ENCODE data around the gene PNPLA6. TPM values are rescaled to one million over a fixed set of nuclear protein-coding genes. Genes with fewer than 3 reads are reported as not detected.

PNPLA6 gene
- polyA plus RNA-seq, 1 of the 3 experiments (the other 2 are of a cell fraction): 90.5 TPM

DNA sequence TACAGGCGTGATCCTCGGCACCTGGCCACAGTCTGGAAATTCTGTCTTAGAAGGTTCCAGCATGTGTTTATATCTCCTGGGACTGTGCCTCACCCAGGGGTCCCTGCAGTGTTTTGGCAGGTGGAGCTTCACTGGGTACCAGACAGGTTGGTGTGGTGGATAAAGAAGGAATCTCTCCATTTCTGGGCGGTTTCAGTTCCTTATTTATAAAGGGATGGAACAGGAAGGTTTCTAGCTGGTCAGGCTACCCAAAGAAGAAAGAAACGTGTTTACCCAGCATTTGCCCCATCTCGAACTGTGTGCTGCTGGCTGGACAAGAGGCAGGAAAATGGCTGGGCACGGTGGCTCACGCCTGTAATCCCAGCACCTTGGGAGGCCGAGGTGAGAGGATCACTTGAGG lies 9.8 kb downstream of the PNPLA6 start:
- Histone ChIP-seq H3K79me2 (ENCODE audit: insufficient read depth) (no peaks in the 10 kb centered on the region), H4K20me1 (ENCODE audit: insufficient read depth) (no peaks in the 10 kb centered on the region), H3K9me3 (no peaks in the 10 kb centered on the region), H3K4me2 (no peak overlapping the region), H3K4me3 (ENCODE audit: low read depth in 2 of 2, low read length in 1 of 2) (no peak overlapping the region), H3K27ac (ENCODE audit: low read depth in 2 of 2, low read length in 1 of 2) (no peak overlapping the region), H3K4me1 (ENCODE audit: control insufficient read depth in 1 of 2, insufficient read depth in 2 of 2, low read depth in 1 of 2, low read length in 1 of 2) (no peaks in the 10 kb centered on the region), H2AFZ (ENCODE audit: low read depth) (no peak overlapping the region), H3K9ac (no peak overlapping the region), H3K27me3 (ENCODE audit: insufficient read depth) (no peaks in the 10 kb centered on the region), H3F3A (replicated peaks; ENCODE audit: insufficient read depth) (no peaks in the 10 kb centered on the region), H3K9me2 (no peaks in the 10 kb centered on the region), H3K36me3 (replicated peaks in 1 of 2; ENCODE audit: control insufficient read depth in 1 of 2, insufficient read depth in 2 of 2, low read length in 1 of 2) (peaks cover 5 to 26% of the 10 kb centered on the region in 2 experiments)
- no peak for TF ChIP-seq GATA2 (CRISPR knock-in tag; IDR thresholded peaks at IDR 0.05)
- no peak for TF ChIP-seq GABPA (IDR thresholded peaks at IDR 0.05; ENCODE audit: low read depth)
- TF ChIP-seq, protein P1, sequence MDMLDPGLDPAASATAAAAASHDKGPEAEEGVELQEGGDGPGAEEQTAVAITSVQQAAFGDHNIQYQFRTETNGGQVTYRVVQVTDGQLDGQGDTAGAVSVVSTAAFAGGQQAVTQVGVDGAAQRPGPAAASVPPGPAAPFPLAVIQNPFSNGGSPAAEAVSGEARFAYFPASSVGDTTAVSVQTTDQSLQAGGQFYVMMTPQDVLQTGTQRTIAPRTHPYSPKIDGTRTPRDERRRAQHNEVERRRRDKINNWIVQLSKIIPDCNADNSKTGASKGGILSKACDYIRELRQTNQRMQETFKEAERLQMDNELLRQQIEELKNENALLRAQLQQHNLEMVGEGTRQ (IDR thresholded peaks at IDR 0.05; ENCODE audit: borderline replicate concordance, low read depth, low read length): no peak
- TF ChIP-seq ZBTB33 (IDR thresholded peaks at IDR 0.05; ENCODE audit: borderline replicate concordance, low read depth): no peak
- TF ChIP-seq, protein P2, sequence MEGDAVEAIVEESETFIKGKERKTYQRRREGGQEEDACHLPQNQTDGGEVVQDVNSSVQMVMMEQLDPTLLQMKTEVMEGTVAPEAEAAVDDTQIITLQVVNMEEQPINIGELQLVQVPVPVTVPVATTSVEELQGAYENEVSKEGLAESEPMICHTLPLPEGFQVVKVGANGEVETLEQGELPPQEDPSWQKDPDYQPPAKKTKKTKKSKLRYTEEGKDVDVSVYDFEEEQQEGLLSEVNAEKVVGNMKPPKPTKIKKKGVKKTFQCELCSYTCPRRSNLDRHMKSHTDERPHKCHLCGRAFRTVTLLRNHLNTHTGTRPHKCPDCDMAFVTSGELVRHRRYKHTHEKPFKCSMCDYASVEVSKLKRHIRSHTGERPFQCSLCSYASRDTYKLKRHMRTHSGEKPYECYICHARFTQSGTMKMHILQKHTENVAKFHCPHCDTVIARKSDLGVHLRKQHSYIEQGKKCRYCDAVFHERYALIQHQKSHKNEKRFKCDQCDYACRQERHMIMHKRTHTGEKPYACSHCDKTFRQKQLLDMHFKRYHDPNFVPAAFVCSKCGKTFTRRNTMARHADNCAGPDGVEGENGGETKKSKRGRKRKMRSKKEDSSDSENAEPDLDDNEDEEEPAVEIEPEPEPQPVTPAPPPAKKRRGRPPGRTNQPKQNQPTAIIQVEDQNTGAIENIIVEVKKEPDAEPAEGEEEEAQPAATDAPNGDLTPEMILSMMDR (IDR thresholded peaks at IDR 0.05): no peak
- no peak for TF ChIP-seq MEF2A (IDR thresholded peaks at IDR 0.05; ENCODE audit: borderline replicate concordance, low read depth)
- TF ChIP-seq IRF3 (IDR thresholded peaks at IDR 0.05; ENCODE audit: low read depth, low read length): no peak
- no peak for TF ChIP-seq PBX3 (IDR thresholded peaks at IDR 0.05)
- TF ChIP-seq TAF1 (IDR thresholded peaks at IDR 0.05; ENCODE audit: borderline replicate concordance, low read depth, low read length): no peak
- TF ChIP-seq TCF12 (IDR thresholded peaks at IDR 0.05): no peak
- TF ChIP-seq NRF1 (IDR thresholded peaks at IDR 0.05; ENCODE audit: low read depth, low read length): no peak
- no peak for TF ChIP-seq YY1 (IDR thresholded peaks at IDR 0.05; ENCODE audit: low read depth)
- TF ChIP-seq FOXM1 (IDR thresholded peaks at IDR 0.05; ENCODE audit: low read depth): no peak
- TF ChIP-seq SIN3A (IDR thresholded peaks at IDR 0.05; ENCODE audit: borderline replicate concordance, low read depth, low read length): no peak
- TF ChIP-seq NFIC (IDR thresholded peaks at IDR 0.05; ENCODE audit: borderline replicate concordance): no peak
- ChIA-PET CTCF (interaction anchor here (1.7 kb wide), 1 partner anchor 23 kb away, joined by 6 read pairs; no protein-coding TSS in a partner anchor), POLR2A (no interaction called here)
- no peak for DNase-seq
- WGBS (ENCODE audit: low lambda C conversion rate): 87% methylated on average over 6 of the region's 8 CpGs
